ENCODE results near the gene PTPN1. TPM values are rescaled to one million over a fixed set of nuclear protein-coding genes. Genes with fewer than 3 reads are reported as not detected.

The PTPN1 gene
- polyA plus RNA-seq, 1 experiment, result 16.2 TPM

GRCh38 chr20:50579511-50579910 is 69.3 kb downstream of the PTPN1 start:
- TF ChIP-seq CTCF (IDR thresholded peaks at IDR 0.05; ENCODE audit: insufficient read depth, low read depth, low read length), result no peak
- Histone ChIP-seq H3K36me3 (ENCODE audit: control insufficient read depth, insufficient read depth, low read length) (peaks cover 45% of the 10 kb centered on the region), H3K27me3 (ENCODE audit: control insufficient read depth, insufficient read depth, low read length) (no peaks in the 10 kb centered on the region), H3K4me3 (ENCODE audit: low read depth, low read length) (no peak overlapping the region)
- ChIA-PET POLR2A (no interaction called here), CTCF (interaction anchor here (0.7 to 6.0 kb wide), 15 partner anchors 9 to 400 kb away, joined by 3 to 40 read pairs (median 4); no protein-coding TSS in a partner anchor)
- no peak for DNase-seq (ENCODE audit: low read depth)

GRCh38 chr20:50580016-50580747 is 70.0 kb downstream of the PTPN1 start:
- no peak for DNase-seq (ENCODE audit: low read depth)
- Histone ChIP-seq H3K4me3 (ENCODE audit: low read depth, low read length) (no peak overlapping the region), H3K27me3 (ENCODE audit: control insufficient read depth, insufficient read depth, low read length) (no peaks in the 10 kb centered on the region), H3K36me3 (ENCODE audit: control insufficient read depth, insufficient read depth, low read length) (peaks cover 43% of the 10 kb centered on the region)
- peak; percentile 74 for TF ChIP-seq CTCF (IDR thresholded peaks at IDR 0.05; ENCODE audit: insufficient read depth, low read depth, low read length)
- ChIA-PET CTCF (interaction anchor here (0.7 to 6.0 kb wide), 14 partner anchors 8 to 392 kb away, joined by 3 to 40 read pairs (median 4); no protein-coding TSS in a partner anchor), POLR2A (no interaction called here)

- CTCF ChIA-PET, result interaction anchor here (1.0 kb wide), 1 partner anchor 117 kb away, joined by 3 read pairs; no protein-coding TSS in a partner anchor
- no peak overlapping the region for H3K4me3 ChIP-seq (ENCODE audit: low read depth, low read length)
- peaks cover 43% of the 10 kb centered on the region for H3K36me3 ChIP-seq (ENCODE audit: control insufficient read depth, insufficient read depth, low read length)
- DNase-seq (ENCODE audit: low read depth), result no peak
- POLR2A ChIA-PET, result interaction anchor here (0.6 kb wide), 1 partner anchor 382 kb away, joined by 7 read pairs; no protein-coding TSS in a partner anchor
- no peak for TF ChIP-seq CTCF (IDR thresholded peaks at IDR 0.05; ENCODE audit: insufficient read depth, low read depth, low read length)
- no peaks in the 10 kb centered on the region for H3K27me3 ChIP-seq (ENCODE audit: control insufficient read depth, insufficient read depth, low read length)
Measured at GRCh38 chr20:50580842-50581544, 70.8 kb downstream of the PTPN1 start.

GRCh38 chr20:50582092-50582491 is 71.9 kb downstream of the PTPN1 start:
- Histone ChIP-seq H3K36me3 (ENCODE audit: control insufficient read depth, insufficient read depth, low read length) (peaks cover 47% of the 10 kb centered on the region), H3K27me3 (ENCODE audit: control insufficient read depth, insufficient read depth, low read length) (no peaks in the 10 kb centered on the region), H3K4me3 (ENCODE audit: low read depth, low read length) (no peak overlapping the region)
- DNase-seq (ENCODE audit: low read depth), result no peak
- POLR2A ChIA-PET, result no interaction called here
- no peak for TF ChIP-seq CTCF (IDR thresholded peaks at IDR 0.05; ENCODE audit: insufficient read depth, low read depth, low read length)
- CTCF ChIA-PET, result no interaction called here

GRCh38 chr20:50582591-50583234 is 72.5 kb downstream of the PTPN1 start:
- Histone ChIP-seq H3K4me3 (ENCODE audit: low read depth, low read length) (no peak overlapping the region), H3K36me3 (ENCODE audit: control insufficient read depth, insufficient read depth, low read length) (peaks cover 44% of the 10 kb centered on the region), H3K27me3 (ENCODE audit: control insufficient read depth, insufficient read depth, low read length) (no peaks in the 10 kb centered on the region)
- no peak for TF ChIP-seq CTCF (IDR thresholded peaks at IDR 0.05; ENCODE audit: insufficient read depth, low read depth, low read length)
- POLR2A ChIA-PET, result no interaction called here
- DNase-seq (ENCODE audit: low read depth), result no peak
- CTCF ChIA-PET, result interaction anchor here (0.6 kb wide), 1 partner anchor 132 kb away, joined by 3 read pairs; no protein-coding TSS in a partner anchor
